IPS DF 6.9 (cell line): ENCODE data around the gene FARSA.
"Not testable (repeated sequence)": the region's sequence is repeated elsewhere in the genome, so short reads cannot be mapped to it uniquely, and the experiment has no call there.

Experiments used
- DNase-seq: peaks from one replicate; pipeline ENCODE4 v3.0.0-alpha.2; 2013; ENCODE audit warnings: low read depth, low spot score
- H3K27ac ChIP-seq: one replicate; pipeline ENCODE4 v1.5.1; 2013; ENCODE audit warnings: low read length, control low read depth
- H3K27me3 ChIP-seq: 2 replicates; pipeline ENCODE4 v1.6.1; 2013; ENCODE audit warnings: mild to moderate bottlenecking, low read length; ENCODE audit not compliant: control insufficient read depth, insufficient read depth
- H3K36me3 ChIP-seq: 2 replicates; pipeline ENCODE4 v1.6.1; 2013; ENCODE audit warnings: low read length; ENCODE audit not compliant: control insufficient read depth, insufficient read depth
- H3K4me1 ChIP-seq: 2 replicates; pipeline ENCODE4 v1.6.1; 2013; ENCODE audit warnings: low read length; ENCODE audit not compliant: control insufficient read depth, insufficient read depth
- H3K4me3 ChIP-seq: 2 replicates; pipeline ENCODE4 v1.5.1; 2013; ENCODE audit warnings: mild to moderate bottlenecking, low read length
- H3K9me3 ChIP-seq: 2 replicates; pipeline ENCODE4 v1.6.1; 2013; ENCODE audit warnings: low read length, inconsistent platforms; ENCODE audit not compliant: control insufficient read depth, insufficient read depth
- WGBS: extraction: QIAGEN DNeasy Blood & Tissue Kit; methylation state at CpG from one replicate; pipeline ENCODE4 v1.1.7; 2013; ENCODE audit warnings: mixed read lengths, missing lambda C conversion rate; ENCODE audit not compliant: insufficient read length, insufficient coverage; 5-methylcytosine and 5-hydroxymethylcytosine counted together

Gene FARSA

DNA sequence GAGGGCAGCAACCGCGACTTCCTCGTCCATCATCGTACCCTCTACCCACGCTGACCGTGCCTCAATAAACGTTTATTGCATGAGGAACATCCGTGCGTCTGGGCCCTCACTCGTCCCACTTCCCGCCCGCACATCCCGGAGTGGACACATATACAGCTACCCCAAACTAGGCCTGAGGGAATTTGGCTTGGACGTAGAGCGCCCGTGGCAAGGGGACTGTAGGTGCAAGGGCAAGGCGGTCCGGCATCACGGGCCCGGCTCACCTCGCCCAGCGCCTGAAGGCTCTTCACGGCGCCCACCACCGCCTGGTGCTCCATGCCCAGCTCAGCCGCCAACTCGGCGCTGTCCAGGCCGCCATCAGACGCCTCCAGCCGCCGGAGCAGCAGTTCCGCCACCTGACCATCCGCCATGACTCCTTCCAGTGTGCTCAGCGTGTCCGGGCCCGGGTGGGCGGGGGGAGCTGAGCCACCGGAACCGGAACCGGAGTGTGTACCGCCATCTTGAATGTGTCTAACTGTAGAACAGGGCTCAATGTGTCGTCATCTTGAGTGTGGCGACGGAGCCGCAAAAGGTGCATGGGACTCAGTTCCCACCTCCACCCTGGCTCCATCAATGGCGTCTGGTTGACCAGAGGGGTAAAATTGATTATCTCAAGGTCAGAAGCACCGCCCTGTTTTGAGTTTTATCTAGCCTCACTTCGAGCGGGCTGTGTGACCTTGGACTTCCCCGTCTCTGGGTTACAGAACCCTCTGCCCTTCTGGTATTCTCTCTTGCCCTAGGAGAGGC, at the start of gene FARSA:
TSS of gene FARSA (minus strand) at position 425 of the 786 bp plus-strand sequence. CDS start at position 410, 15 bp downstream.
- peak; percentile 92 for DNase-seq
- Histone ChIP-seq H3K9me3 (no peaks in the 10 kb centered on the region), H3K4me3 (peak within 1 kb of the TSS; percentile 68), H3K36me3 (peaks cover 17% of the 10 kb centered on the region), H3K27me3 (no peaks in the 10 kb centered on the region), H3K4me1 (peaks cover 4% of the 10 kb centered on the region), H3K27ac (no peak within 1 kb of the TSS)
- no CpG with 5 or more reads among the region's 51 CpGs for WGBS

DNA sequence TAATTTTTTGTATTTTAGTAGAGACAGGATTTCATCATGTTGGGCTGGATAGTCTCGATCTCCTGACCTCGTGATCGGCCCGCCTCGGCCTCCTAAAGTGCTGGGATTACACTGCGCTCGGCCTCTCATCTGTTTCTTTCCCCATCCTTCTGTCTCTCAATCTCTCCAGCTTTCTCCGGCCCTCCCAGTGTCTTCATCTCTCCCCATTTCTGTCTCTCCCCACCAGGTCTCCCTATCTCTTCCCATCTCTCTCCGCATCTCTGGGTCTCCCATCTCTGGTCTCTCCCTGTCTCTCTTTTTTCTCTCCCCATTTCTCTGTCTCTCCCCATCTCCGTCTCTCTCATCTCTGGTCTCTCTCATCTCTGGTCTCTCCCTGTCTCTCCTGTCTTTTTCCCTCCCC, 49.6 kb upstream of the FARSA start:
- Histone ChIP-seq H3K4me1 (peaks cover 2% of the 10 kb centered on the region; the same call in 1 of the 2 replicates), H3K27ac (no peak overlapping the region), H3K4me3 (peak overlapping the region; percentile 5; the same call in 1 of the 2 replicates), H3K36me3 (no peaks in the 10 kb centered on the region), H3K27me3 (peaks cover 2% of the 10 kb centered on the region; the same call in 1 of the 2 replicates), H3K9me3 (no peaks in the 10 kb centered on the region)
- WGBS: no CpG with 5 or more reads among the region's 10 CpGs
- no peak for DNase-seq

DNA sequence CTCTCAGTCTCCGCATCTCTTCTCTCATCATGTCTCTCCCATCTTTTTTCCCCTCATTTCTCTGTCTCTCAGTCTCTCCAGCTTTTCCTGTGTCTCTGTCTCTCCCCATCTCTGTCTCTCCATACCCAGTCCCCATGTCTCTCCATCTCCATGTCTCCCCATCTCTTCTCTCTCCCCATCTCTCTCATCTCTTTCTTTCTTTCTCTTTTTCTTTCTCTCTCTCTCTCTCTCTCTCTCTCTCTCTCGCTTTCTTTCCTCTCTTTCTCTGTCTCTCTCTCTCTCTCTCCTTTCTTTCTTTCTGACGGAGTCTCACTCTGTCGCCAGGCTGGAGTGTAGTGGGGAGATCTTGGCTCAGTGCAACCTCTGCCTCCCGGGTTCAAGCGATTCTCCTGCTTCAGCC, 49.1 kb upstream of the FARSA start:
- no peak overlapping the region for H3K4me3 ChIP-seq
- peaks cover 2% of the 10 kb centered on the region; the same call in 1 of the 2 replicates for H3K27me3 ChIP-seq
- no peak for DNase-seq
- H3K4me1 ChIP-seq: peaks cover 2% of the 10 kb centered on the region; the same call in 1 of the 2 replicates
- H3K9me3 ChIP-seq: no peaks in the 10 kb centered on the region
- no peak overlapping the region for H3K27ac ChIP-seq
- H3K36me3 ChIP-seq: no peaks in the 10 kb centered on the region
- WGBS: 100% methylated on average over 1 of the region's 6 CpGs

DNA sequence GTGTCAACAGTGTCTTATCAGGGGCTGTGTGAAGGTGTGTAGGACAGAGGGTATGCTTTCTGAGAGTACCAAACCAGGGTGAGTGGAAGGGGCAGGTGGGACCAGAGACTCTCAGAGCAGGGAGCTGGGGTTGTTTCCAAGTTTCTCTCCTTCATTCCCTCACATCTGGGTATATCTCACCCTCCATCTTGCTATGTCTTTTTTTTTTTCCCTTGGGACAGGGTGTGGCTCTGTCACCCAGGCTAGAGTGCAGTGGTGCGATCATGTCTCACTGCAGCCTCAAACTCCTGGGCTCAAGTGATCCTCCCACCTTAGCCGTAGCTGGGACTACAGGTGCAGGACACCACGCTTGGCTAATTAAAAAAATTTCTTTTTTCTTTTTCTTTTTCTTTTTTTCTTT, 46.5 kb upstream of the FARSA start:
- H3K4me1 ChIP-seq: peaks cover 1% of the 10 kb centered on the region; the same call in 1 of the 2 replicates
- H3K27ac ChIP-seq: no peak overlapping the region
- no CpG with 5 or more reads among the region's 3 CpGs for WGBS
- H3K9me3 ChIP-seq: no peaks in the 10 kb centered on the region
- H3K4me3 ChIP-seq: no peak overlapping the region
- no peaks in the 10 kb centered on the region for H3K36me3 ChIP-seq
- DNase-seq: no peak
- peaks cover 2% of the 10 kb centered on the region; the same call in 1 of the 2 replicates for H3K27me3 ChIP-seq

DNA sequence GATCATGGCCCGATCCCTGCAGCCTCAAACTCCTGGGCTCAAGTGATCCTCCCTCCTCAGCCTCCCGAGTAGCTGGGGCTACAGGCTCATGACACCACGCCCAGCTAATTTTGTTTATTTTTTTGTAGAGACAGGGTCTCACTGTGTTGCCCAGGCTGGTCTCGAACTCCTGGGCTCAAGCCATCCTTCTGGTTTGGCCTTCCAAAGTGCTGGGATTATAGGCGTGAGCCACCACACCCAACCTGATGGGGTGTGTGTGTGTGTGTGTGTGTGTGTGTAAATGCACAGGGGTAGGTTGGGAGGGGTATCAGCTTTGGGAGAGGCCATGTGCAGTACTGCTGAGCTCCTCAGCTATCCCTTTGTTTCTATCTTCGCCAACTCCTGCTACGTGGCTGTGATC, 42.6 kb upstream of the FARSA start:
- H3K4me3 ChIP-seq, H3K27me3 ChIP-seq, H3K36me3 ChIP-seq, H3K4me1 ChIP-seq, H3K27ac ChIP-seq, H3K9me3 ChIP-seq, DNase-seq: not testable (repeated sequence)
- WGBS: no CpG with 5 or more reads among the region's 7 CpGs

DNA sequence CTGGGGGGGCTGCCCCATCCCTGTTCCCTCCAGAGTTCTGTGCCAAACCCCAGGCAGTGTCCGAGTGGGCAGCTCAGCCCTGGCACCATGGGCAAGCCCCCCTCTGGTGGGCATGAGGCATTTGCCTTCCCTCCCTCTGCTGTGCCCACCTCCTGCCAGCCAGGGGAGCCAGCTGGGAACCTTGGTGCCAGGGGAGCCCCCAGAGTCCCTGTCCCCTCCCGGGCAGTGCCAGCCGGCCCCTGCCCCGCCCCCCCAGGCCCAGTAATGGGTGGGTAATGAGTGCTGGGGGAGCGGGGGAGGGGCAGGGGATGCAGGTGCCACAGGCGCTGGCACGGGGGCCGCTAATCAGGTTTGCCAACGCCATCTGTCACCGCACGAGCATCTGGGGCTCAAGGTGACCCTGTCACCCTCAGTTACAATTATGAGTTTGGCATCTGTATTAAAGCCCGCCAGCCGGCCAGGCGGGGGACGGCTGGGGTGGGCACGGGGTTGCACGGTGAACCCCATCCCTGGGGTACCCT, 41.8 kb upstream of the FARSA start:
- WGBS: no CpG with 5 or more reads among the region's 17 CpGs
- H3K4me1 ChIP-seq: no peaks in the 10 kb centered on the region
- H3K9me3 ChIP-seq: no peaks in the 10 kb centered on the region
- H3K36me3 ChIP-seq: no peaks in the 10 kb centered on the region
- no peak overlapping the region for H3K27ac ChIP-seq
- no peak for DNase-seq
- H3K27me3 ChIP-seq: no peaks in the 10 kb centered on the region
- H3K4me3 ChIP-seq: no peak overlapping the region

DNA sequence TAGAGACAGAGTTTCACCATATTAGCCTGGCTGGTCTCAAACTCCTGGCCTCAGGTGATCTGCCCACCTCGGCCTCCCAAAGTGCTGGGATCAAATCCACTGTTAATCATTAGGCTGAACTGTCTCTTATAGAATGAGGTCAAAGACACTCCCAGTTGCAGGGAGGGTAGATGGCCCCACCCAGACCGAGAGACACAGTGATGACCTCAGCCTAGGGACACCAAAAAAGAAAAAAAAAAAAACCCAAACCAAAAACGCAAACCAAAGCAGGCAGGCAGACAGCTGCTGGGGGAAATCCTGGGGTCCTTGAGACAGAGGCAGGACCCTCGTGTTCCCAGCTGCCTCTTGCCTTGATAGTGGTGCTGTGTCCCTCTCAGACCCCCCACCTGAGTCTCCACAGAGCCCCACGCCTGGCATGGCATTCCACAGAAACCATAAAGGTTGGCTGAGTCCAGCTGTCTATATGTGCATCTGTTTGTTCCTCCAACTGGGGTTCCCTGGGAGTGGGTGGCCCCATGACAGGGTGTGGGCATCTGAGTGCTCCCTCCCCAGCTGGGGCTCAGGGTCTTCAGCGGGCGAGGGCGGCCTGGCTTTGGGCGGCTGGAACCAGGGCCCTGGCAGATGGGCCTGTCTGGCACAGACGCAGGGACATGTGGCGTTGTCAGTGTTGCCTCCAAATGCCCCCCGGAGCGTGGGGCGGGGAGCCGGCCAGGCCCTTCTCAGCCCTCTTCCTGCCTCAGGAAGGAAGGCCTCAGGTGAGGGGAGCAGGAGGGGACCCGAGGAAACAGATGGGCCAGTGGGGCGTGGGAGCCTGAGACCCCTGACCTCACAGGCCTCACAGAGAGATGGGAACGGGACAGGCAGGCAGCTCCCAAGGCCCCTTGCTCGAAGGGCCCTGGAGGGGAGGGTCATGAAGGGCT, 41.0 kb upstream of the FARSA start:
- Histone ChIP-seq H3K27me3 (no peaks in the 10 kb centered on the region), H3K36me3 (no peaks in the 10 kb centered on the region), H3K27ac (no peak overlapping the region), H3K4me1 (no peaks in the 10 kb centered on the region), H3K4me3 (no peak overlapping the region), H3K9me3 (no peaks in the 10 kb centered on the region)
- DNase-seq: no peak
- WGBS: no CpG with 5 or more reads among the region's 19 CpGs

DNA sequence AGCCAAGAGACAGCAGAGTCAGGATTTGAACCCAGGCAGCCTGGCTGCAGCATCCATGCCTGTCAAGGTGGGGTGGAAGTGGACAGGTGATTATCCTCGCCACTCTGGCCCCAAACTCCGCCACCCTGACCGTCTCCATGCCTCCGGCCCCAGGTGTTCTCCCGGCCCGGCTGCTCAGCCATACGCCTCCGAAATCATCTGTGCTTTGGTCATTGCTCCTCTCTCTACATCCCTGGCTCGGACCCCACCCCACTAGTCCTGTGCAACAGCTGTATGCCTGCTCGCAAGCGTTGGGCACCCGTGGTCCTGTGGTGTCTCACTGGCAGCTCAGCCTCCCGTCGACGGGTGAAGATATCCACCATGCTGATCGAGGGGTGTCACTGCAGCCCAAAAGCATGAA, 39.7 kb upstream of the FARSA start:
- Histone ChIP-seq H3K27ac (no peak overlapping the region), H3K4me3 (no peak overlapping the region), H3K27me3 (no peaks in the 10 kb centered on the region), H3K4me1 (no peaks in the 10 kb centered on the region), H3K36me3 (no peaks in the 10 kb centered on the region), H3K9me3 (no peaks in the 10 kb centered on the region)
- no CpG with 5 or more reads among the region's 16 CpGs for WGBS
- no peak for DNase-seq

DNA sequence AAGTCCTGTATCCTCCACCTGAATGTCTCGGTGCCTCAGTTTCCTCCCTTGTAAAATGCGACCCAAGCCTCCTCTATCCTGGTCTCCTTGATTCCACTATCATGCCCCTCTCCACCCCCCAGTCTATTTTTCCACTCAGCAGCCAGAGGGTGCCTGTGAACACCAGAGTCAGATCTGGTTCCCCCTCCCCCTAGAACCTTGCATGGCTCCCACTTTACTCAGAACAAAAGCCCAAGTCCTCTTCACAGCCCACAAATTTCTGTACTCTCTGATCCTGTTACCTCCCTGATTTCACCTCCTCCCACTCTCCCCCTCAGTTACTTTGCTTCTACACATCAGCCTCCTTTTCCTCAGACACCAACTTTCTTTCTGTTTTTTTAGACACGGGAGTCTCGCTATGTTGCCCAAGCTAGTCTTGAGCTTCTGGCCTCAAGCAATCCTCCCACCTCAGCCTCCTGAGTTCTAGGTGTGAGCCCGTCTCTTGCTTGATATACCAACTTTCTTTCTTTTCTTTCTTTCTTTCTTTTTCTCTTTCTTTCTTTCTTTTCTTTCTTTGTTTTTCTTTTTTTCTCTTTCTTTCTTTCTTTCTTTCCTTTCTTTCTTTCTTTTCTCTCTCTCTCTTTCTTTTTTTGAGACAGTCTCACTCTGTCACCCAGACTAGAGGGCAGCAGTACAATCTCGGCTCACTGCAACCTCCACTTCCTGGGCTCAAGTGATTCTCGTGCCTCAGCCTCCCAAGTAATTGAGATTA, 36.7 kb upstream of the FARSA start:
- no peak overlapping the region for H3K27ac ChIP-seq
- H3K4me3 ChIP-seq: no peak overlapping the region
- H3K36me3 ChIP-seq: no peaks in the 10 kb centered on the region
- H3K27me3 ChIP-seq: no peaks in the 10 kb centered on the region
- DNase-seq: no peak
- no peaks in the 10 kb centered on the region for H3K4me1 ChIP-seq
- H3K9me3 ChIP-seq: no peaks in the 10 kb centered on the region
- WGBS: no CpG with 5 or more reads among the region's 7 CpGs
